COLO829 (cell line): Measurements from ENCODE around the gene HOXC5.

Experiments used
- DNase-seq: peaks from one replicate; pipeline ENCODE4 v3.0.0; 2012; ENCODE audit warnings: low spot score

HOXC5 gene

GRCh38 chr12:54047160-54047963 lies 14.5 kb downstream of the HOXC5 start:
- no peak for DNase-seq

- DNase-seq = no peak
These were observed 15.1 kb downstream of the HOXC5 start for GRCh38 chr12:54047964-54048303.

- DNase-seq = no peak
These were observed 15.7 kb downstream of the HOXC5 start for GRCh38 chr12:54048406-54049093.

- DNase-seq = no peak
These were observed 16.3 kb downstream of the HOXC5 start for GRCh38 chr12:54049108-54049507.

- DNase-seq = no peak
These were observed 17.6 kb downstream of the HOXC5 start for GRCh38 chr12:54050482-54050810.

- DNase-seq = no peak
These were observed 18.4 kb downstream of the HOXC5 start for GRCh38 chr12:54051026-54051842.

GRCh38 chr12:54051874-54052437 lies 19.1 kb downstream of the HOXC5 start:
- no peak for DNase-seq

- DNase-seq = no peak
These were observed 19.7 kb downstream of the HOXC5 start for GRCh38 chr12:54052438-54053002.

GRCh38 chr12:54053003-54053750 lies 20.3 kb downstream of the HOXC5 start:
- DNase-seq = no peak

GRCh38 chr12:54053751-54054741 lies 21.2 kb downstream of the HOXC5 start, which contains the start of gene HOXC4:
Gene HOXC4, plus strand, starts transcription at chr12:54053835. Its CDS starts 88 bp downstream, at chr12:54053923.
- peak; percentile 80 for DNase-seq

- DNase-seq = no peak
These were observed 21.9 kb downstream of the HOXC5 start for GRCh38 chr12:54054742-54055194.

GRCh38 chr12:54055552-54055951 lies 22.7 kb downstream of the HOXC5 start:
- no peak for DNase-seq

- DNase-seq = no peak
These were observed 23.3 kb downstream of the HOXC5 start for GRCh38 chr12:54056110-54056509.

- DNase-seq = no peak
These were observed 25.4 kb downstream of the HOXC5 start for GRCh38 chr12:54058128-54058768.

- no peak for DNase-seq
These were observed 26.8 kb downstream of the HOXC5 start for GRCh38 chr12:54059668-54060067.

- DNase-seq = no peak
These were observed 27.5 kb downstream of the HOXC5 start for GRCh38 chr12:54060174-54060974.

GRCh38 chr12:54060975-54061778 lies 28.3 kb downstream of the HOXC5 start:
- DNase-seq = no peak

- no peak for DNase-seq
These were observed 32.8 kb downstream of the HOXC5 start for GRCh38 chr12:54065677-54066076.
